GM10248 (cell line): ENCODE results near the gene MRPL27.

Experiments used
- CTCF ChIA-PET: fragments of 300-600 bp; sonication (Branson Sonifier 250); formaldehyde crosslinking; extraction: SDS; loops from one replicate; lab custom pipeline; 2021; ENCODE audit warnings: antibody characterized with exemption; lab: Yijun Ruan, JAX
- POLR2A ChIA-PET: fragments of 350-650 bp; sonication (Branson Sonifier 250); formaldehyde crosslinking; extraction: SDS; loops from one replicate; lab custom pipeline; 2020; ENCODE audit warnings: antibody characterized with exemption; lab: Yijun Ruan, JAX
- DNase-seq: peaks from one replicate; pipeline ENCODE4 v3.0.0; 2012; ENCODE audit errors: extremely low spot score
- CTCF ChIP-seq: IDR thresholded peaks from 2 replicates; pipeline ENCODE4 v1.5.1; 2012; ENCODE audit warnings: mild to moderate bottlenecking, low read depth; ENCODE audit errors: extremely low read depth, missing control alignments, control extremely low read depth

The MRPL27 gene

GRCh38 chr17:50349243-50349600 lies 23.8 kb downstream of the MRPL27 start:
- no peak for DNase-seq
- no peak for TF ChIP-seq CTCF
- ChIA-PET CTCF (interaction anchor here (0.7 to 5.5 kb wide), 3 partner anchors 9 to 49 kb away, joined by 3 to 42 read pairs (median 20); partner anchors contain the start of gene LRRC59), POLR2A (no interaction called here)

- DNase-seq: no peak
- TF ChIP-seq CTCF: no peak
- ChIA-PET CTCF (interaction anchor here (0.7 to 5.5 kb wide), 3 partner anchors 9 to 49 kb away, joined by 3 to 42 read pairs (median 20); partner anchors contain the start of gene LRRC59), POLR2A (no interaction called here)
These were observed 24.3 kb downstream of the MRPL27 start for GRCh38 chr17:50348522-50349242.

- no peak for DNase-seq
- no peak for TF ChIP-seq CTCF
- ChIA-PET POLR2A (no interaction called here), CTCF (interaction anchor here (0.6 to 5.5 kb wide), 3 partner anchors 14 to 154 kb away, joined by 3 to 42 read pairs (median 20); partner anchors contain the start of gene LRRC59)
These were observed 25.1 kb downstream of the MRPL27 start for GRCh38 chr17:50347894-50348291.

DNA sequence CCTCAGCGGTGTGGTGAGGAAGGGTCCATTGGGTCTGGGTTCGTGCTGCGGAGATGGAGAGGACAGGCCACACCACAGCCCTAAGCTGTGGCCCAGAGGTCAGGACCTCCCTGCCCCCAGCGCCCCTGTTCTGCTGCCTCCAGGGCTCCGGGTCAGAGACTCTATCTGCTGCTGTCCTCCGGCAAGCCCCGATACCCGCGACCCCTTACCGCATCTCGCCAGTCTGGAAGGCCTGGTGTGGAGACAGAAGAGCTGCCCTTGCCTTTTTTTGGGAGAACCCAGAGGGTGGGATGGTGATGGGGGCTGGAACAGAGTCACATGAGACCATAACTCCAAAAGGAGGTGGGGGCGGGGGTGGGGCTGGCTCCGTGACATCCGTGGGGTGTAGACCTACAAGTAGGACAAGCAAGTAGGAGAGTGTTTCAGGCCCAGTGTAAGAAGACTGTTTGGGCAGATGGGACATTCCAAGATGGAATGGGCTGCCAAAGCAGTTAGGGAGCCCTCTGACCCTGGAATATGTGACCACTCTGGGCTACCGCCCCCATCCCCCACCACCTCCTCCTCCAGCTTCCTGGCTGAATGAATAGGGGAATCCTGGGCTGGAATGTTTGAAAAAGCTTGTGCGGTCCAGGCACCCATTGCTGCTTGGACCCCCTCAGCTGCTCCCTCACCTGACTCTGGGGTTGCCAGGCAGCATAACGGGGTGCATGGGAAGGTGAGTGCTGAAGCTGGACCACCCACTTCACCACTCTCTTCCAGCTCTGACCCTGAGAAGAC lies 25.7 kb downstream of the MRPL27 start:
- TF ChIP-seq CTCF: no peak
- ChIA-PET POLR2A (interaction anchor here (0.6 kb wide), 1 partner anchor 24 kb away, joined by 6 read pairs; no protein-coding TSS in a partner anchor), CTCF (interaction anchor here (0.6 to 5.5 kb wide), 8 partner anchors 12 to 178 kb away, joined by 3 to 42 read pairs (median 4); partner anchors contain the start of gene LRRC59)
- DNase-seq: no peak

GRCh38 chr17:50346313-50347116 lies 26.5 kb downstream of the MRPL27 start:
- ChIA-PET CTCF (interaction anchor here (0.9 to 5.5 kb wide), 8 partner anchors 12 to 177 kb away, joined by 3 to 42 read pairs (median 4); partner anchors contain the start of gene LRRC59), POLR2A (interaction anchor here (0.6 kb wide), 1 partner anchor 25 kb away, joined by 6 read pairs; no protein-coding TSS in a partner anchor)
- peak; percentile 68 for DNase-seq
- TF ChIP-seq CTCF: no peak
